Stimulated activated CD8-positive, alpha-beta memory T cell treated with anti-CD3 and anti-CD28 coated beads, Interleukin-12 subunit alpha, Interleukin-12 subunit beta, amount 100 ng/mL, for 24 hours (primary cell): Measurements from ENCODE around the gene NEGR1.

Experiments used
- DNase-seq: peaks from one replicate; pipeline ENCODE4 v3.0.0-alpha.2; 2020; ENCODE audit errors: extremely low read depth

Gene NEGR1

DNA sequence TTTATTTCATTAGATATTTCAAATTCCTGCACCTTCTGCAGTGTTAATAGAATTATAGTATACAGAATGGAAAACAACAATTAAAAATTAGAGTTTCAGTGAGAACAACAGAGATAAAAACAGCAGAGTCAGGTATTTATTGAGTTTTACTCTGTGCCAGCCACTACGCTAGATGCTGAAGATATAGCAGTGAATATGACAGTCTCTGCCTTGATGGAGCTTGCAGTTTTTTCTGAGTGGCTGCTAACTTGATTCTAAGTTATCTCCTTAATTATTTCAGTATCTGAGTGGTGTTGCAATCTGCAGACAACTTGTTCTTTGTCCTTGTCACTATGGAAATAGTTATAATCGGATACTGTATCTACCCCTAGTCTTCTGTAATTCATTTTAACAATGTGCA is 817.2 kb downstream of the NEGR1 start:
- no peak for DNase-seq

DNA sequence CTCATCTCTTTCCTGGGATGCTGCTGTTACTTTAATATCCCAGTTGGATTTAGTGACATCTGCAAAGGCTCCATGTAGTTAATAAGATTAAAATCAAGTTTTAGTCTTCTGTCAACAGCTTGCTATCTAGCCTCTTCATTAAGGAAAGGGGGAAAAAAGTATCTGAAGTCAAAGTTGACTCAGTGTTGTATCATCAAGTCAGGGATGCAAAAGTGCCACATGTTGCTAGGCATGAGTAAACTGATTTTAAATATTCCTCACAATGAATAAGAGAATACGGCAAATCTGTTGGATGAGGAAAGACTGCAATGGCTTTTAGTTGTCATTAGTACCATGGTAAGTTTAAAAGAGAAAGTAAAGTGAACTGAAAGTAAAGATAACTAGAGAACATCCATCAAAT is 818.3 kb downstream of the NEGR1 start:
- no peak for DNase-seq

DNA sequence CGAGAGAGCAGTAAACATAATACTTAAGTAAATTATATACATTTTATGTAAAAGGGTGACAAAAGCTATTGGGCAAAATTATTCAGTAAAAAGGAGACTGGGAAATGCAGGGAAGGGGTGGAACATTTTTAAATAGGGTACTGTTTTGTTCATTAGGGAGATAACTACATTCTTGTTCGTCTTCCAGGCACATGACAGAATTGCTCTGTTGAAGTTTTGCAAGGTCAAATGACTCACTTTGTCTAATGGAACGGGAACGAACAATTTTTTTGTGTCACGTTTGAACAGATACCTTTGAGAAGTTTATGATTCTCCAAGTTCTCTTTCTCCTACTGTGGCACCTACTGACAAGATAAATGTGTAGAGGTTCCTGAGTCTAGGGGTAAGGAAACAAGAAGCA is 819.2 kb downstream of the NEGR1 start:
- no peak for DNase-seq

DNA sequence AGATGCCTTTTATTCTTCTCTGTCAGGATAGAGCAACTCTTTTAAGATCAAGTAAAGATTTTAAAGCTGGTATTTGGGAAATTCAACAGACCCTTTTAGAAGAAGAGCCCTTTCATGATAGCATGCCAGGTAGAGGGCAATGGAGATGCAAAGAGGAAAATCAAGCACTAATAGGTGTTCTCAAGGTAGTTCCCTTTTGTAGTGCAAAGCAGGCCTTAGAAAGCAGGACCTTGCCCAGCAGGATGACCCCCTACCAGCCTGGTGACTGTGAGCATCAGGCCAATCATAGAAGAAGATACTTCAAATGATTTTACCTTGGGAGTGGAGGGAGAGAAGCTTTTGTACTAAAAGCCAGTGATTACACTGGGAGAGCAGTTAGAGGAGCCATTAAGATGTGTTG is 820.1 kb downstream of the NEGR1 start:
- DNase-seq: no peak

DNA sequence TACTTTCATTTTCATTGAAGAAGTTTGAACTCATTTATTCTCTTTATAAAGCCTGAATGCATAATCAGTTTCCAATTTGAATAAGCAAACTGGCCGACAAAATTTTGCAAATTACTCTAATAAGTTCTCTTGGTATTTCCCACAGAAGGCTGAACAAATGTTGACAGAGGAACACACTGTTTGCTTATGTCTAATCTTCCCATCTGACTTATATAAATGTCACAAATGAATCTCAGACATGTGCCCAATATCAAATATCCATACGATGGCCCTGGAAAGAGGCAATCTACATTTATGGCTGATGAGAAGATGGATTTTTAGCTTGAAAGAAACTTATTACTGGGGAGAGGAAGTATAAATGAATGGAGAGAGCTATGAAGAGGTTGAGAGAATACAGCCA is 820.9 kb downstream of the NEGR1 start:
- no peak for DNase-seq

DNA sequence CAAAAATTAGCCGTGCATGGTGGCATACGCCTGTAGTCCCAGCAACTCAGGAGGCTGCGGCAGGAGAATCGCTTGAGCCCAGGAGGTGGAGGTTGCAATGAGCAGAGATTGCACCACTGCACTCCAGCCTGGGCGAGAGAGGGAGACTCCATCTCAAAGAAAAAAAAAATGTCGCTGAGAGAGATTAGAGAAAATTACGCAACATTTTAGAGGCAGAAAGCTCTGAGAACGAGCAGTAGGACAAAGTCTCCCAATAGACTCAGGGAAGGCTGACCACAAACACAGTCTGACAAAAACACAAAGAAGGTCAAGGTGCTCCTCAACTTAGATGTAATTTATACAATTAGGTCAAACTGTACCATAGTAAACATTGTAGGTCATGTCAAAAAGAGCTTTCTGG is 833.9 kb downstream of the NEGR1 start:
- no peak for DNase-seq

DNA sequence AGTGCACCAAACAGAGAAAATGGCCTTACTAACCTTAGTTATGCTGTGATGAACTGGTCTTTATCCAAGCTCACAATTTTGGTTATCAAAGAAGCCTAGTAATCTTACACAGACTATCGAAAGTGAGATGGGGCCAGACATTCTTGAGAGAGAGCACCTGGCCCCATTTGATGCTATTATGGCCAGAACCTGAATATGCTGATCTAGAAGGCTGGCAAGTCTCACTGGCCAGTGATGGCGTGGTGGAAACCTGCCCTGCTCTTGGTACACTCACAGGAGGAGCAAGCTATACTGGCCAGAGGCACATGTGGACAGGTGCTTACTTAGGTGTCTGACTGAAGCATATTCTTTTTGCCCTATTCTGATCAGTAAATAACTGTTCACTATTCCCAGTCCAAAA is 843.7 kb downstream of the NEGR1 start:
- DNase-seq: no peak

DNA sequence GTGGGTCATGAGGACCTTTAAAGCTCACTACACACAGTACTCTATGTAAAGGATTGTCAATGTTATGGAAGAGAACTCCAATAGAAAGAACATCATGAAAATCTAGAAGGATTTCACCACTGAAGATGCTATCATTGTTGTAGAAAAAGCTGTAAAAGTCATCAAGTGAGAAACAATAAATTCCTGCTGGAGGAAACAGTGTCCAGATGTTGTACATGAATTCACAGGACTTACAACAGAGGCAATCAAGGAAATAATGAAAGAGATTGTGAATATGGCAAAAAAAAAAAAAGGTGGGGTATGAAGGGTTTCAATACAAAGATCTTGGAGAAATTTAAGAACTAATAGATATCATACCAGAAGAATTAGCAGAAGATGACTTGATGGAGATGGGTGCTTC is 846.4 kb downstream of the NEGR1 start:
- no peak for DNase-seq

DNA sequence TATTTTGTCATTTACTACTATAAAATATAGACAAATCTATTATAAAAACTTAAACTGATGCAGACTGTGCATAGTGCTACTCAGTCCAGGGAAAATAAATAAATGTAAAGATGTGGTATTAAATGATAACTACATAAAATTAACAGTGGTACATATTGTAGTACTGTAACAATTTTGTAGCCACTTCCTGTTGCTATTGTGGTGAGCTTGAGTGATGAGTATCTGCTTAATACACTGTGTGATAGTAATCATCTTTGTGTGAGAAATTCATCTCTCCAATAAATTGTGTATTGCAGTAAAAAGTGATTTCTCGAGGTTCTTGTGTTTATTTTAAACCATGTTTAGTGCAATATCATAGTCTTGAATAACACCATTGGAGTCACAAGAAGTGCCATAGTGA is 848.1 kb downstream of the NEGR1 start:
- DNase-seq: no peak

DNA sequence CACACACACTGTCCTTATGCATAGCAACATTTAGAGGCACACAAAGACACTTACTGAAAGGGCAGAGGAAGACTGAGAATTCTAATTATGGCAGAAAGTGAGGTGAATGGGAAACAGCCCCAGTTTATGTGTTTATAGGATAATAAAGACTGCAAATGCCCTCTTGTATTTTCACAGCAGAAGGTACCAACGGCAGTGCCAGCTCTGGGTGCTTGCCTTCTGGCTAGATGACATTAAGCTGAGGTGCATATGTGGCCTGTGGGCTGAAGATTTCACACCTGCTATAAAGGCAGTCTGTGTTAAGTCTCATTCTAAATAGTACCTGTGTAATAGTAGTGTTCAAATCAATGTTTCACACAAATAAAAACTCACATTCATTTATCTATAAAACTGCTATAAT is 854.3 kb downstream of the NEGR1 start:
- no peak for DNase-seq

DNA sequence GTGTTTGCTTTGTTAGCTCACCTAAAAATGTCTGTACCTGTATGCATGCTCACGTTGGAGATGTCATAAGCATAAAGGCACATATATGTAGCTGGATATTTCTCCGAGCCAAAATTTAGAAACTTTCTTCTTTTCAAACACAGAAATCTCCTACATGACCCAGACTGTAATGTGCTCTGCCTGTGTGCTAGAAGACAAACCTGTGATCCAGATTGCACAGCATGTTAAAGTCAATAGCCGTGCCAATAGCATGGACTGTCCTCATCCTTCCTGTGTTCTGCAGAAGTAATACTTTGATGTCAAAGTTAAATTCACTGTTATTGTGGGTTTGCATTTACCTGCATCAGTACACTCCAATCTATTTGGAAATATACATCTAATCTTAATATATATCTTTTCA is 855.3 kb downstream of the NEGR1 start:
- no peak for DNase-seq

DNA sequence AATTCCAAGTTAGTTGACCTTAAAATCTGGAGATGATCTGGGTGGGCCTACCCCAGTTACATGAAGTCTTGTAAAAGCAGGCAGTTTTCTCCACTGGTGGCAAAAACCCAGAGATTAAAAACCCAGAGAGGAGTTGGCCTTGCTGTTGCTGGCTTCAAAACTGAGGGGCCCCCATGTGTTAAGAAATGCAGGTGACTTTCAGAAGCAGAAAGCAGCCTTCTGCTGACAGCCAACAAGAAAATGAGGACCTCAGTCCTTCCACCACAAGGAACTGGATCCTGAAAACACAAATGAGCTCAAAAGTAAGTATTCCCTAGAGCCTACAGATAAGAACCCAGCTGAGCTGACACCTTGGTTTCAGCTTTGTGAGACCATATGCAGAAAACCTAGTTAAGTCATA is 857.8 kb downstream of the NEGR1 start:
- no peak for DNase-seq

DNA sequence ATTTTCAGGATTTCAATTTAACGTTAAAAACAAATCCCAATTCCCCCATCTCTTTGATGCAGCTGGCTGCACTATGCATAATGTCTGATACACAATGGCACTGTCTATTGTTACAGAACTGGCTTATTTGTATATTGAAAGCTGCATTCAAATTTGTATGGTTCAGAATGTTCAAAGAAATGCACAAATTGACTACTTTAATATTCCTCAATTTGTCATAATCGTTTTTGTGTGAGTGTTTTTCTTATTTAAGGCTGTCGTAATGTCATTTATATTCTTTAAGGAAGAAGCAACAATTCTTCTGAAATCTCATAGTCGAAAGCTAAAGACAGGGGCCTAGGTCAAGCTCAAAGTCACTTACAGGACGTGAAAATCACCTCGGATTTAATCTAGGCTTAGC is 860.1 kb downstream of the NEGR1 start:
- DNase-seq: no peak

DNA sequence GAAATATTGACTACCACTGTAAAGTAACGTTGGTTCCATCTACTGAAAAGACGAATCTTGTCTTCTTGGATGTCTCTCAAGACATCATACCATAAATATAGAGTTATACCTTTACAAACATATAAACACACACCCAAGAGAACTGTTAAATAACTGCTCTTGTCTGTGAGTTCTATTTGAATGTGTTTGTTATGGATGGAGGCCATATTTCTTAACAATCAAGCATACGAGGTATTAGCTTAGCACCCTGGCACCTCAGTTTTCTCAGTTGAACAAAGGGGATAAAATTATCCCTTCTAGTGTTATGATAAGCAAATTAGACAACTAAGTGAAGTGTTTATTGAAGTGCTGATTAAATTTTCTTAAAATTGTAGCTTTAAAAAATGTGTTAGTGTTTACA is 864.9 kb downstream of the NEGR1 start:
- no peak for DNase-seq

DNA sequence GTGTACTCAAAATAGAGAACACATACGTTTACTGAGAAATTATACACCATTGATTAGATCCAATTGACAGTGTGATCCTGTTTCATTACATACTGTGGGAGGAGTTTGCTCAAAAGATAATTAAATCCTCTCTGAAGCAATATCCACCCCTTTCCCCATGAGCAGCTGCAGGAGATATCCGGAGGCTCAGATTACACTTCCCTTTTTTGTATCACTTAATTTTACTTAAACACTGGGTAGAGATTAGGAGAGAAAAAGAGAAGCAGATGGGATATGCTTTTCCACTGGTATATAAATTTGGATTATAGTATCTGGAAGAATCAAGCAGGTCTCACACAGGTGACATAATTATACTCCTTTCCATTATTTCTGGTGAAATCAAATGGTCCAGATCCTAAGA is 868.2 kb downstream of the NEGR1 start:
- DNase-seq: no peak

DNA sequence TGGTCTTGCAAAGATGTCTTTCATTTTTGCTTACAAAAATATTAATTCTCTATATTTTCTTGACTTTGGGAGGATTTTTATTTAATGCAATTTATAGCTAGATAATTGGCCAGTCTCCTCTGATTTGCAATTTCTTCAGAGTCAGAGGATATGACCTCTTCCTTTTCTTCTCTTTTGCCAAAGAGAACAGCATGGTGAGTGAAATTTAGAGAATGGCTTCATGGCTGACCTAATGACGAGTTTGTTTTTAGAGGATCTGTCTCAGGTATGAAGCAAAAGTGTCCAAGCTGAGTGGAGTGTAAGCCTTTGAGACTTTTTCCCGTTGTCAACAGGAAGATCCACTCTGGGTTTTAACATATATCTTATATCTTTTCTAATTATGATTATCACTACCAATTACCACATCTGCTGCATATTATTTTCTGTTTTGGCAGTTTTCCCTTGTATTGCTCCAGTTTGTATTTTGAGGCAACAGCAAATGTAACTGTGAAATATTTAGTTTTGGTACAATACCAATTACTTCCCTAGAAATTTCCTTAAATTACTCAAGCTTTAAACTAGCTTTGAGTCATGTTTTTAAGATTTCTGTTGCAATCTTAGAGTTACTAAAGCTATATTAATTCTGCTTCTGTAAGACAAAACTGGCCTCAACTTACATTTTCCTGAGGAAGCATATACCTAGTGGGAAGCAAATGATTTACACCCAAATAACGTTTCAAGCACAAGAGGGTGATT is 868.7 kb downstream of the NEGR1 start:
- no peak for DNase-seq

DNA sequence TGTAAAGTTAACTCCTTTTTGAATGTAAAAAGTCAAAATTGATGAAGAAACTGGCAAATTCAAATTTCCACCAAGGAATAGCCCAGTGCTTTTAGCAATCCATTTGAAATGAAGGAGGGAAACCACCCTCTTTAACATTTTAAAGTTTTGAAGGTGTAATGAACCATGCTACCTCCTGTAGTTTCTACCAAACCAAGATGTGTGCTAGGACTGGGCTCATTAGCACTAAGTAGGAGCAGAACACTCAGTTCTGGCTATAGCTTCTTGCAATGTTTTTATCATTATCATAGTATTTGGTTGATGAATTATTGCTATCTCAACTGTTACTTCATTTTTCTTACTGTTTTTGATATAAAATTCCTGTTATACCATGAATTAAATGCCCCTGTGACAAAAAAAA is 882.3 kb downstream of the NEGR1 start:
- no peak for DNase-seq

DNA sequence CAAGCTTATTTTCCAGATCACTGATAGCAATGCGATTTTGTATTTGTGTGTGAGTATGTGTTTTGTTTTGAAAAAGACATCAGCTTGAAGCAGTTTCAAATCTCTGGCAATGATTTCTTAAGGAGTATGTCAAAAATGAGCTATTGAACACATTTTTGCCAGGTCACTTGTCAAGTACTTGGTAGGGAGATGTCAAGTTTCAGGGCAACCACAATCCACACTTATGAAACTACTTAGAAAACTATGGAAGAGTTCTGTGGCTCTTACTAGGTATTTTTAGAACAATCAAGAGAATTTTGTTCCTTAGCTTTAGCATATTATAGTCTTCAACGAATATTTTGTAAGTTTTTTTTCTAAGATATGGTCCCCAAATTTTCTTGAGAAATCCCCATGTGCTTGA is 882.7 kb downstream of the NEGR1 start:
- DNase-seq: no peak

DNA sequence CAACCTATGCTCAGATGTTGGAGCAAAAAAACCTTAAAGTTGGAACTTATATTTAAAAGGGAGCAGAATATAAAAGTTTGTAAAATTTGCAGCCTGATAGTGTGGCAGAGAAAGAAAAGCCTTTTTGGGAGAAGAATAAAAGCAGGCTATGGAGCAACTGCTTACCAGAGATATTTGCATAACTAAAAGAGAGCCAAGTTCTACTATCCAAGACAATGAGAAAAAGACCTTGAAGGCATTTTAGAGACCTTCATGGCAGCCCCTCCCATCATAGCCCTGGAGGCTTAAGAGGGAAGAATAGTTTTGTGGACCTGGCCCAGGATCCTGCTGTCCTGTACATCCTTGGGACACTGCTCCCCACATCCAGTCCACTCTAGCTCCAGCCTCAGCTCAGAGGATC is 889.0 kb downstream of the NEGR1 start:
- no peak for DNase-seq

DNA sequence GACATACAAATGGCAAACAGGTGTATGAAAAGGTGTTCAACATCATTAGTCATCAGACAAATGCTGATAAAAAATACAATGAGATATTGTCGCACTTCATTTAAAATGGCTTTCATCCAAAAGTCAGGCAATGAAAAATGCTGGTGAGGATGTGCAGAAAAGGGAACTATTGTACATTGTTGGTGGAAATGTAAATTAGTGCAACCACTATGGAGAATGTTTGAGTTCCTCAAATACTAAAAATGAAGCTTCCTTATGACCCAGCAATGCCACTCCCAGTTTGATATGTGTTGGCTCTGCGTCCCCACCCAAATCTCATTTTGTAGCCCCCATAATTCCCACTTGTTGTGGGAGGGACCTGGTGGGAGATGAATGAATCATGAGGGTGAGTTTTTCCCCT is 891.8 kb downstream of the NEGR1 start:
- no peak for DNase-seq

DNA sequence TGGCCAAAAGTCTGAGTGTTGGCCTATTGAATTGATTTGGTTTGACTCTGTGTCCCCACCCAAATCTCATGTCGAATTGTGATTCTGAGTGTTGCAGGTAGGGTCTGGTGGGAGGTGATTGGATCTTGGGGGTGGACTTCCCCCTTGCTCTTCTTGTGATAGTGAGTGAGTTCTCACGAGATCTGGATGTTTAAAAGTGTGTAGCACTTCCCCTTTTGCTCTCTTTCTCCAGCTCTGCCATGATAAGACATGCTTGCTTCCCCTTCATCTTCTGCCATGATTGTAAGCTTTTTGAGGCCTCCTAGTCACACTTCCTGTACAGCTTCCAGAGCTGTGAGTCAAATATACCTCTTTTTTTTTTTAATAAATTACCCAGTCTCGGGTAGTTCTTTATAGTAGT is 904.5 kb downstream of the NEGR1 start:
- no peak for DNase-seq

DNA sequence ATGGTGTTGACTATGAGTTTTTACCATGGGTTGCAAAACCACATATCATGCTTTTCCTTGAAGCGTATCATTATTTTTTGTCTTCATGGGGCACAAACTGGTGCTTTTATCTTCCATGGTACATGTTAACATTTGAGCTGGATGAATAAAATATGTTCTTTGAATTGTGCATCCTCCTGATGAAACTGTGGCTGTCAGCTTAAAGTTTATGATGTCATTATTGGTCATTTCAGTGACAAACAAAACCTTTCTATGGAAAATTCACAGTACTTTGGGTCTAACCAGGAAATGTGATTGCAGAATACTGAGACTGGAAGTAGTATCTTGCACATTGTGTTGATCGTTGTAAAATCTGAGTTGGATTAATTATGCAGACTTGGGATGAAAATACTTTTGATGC is 909.8 kb downstream of the NEGR1 start:
- no peak for DNase-seq

DNA sequence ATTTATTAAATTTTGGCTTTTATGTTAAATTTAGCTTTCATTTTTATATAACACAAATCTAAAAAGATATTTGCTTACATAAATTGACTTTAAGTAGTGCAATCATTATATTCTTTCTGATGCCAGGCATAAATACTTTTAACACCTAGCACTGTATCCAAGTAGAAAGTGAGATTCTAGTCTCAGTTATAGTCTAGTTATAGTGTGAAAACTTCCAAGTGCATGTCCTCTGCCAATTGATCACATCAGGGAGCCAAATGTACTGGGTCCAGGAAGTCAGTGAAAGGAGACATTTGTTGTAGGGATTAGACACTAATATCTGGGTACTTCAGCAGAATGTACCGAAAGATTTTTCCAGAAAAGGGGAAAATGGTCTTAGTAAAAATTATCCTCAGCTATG is 910.8 kb downstream of the NEGR1 start:
- DNase-seq: no peak

DNA sequence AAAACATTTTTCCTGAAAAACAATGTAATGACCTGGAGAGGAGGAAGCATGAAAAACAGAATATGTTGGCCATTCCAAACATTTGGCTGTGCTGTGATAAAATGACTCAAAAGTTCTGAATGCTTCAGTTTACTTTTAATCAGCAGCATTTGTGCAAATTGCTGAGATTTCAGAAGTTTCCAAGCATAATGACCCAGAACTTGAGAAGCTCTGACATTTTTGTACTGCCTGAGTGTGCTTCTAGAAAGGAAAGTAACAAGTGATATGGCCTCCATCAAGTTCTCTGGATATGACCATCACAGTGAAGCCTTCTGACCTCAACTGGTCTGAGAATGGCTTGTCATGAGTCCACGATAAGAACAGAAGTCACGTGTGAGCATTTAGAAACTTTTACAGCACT is 918.1 kb downstream of the NEGR1 start:
- DNase-seq: no peak

DNA sequence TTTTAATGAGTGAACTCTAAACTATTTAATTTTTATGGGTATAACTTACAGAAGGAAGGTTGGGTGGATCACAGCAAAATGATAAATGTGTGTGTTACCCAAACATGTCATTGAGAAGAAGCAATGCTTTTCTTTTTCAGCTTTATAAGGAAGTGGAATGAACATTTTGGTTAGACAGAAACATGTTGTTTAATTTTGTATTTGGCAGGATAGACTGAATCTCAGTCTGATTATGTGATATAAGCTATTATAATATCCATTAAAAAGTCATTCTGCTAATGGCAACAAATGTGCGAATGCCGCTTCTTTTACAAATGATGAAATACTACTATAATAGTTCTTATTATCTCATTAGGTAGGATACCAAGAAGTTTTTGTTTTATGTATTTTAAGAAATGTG is 919.6 kb downstream of the NEGR1 start:
- DNase-seq: no peak
